ENCODE data around the gene FOXI2.

FOXI2 gene

GRCh38 chr10:127699311-127699710 is 37.7 kb upstream of the FOXI2 start:
- no peak for TF ChIP-seq CTCF (IDR thresholded peaks at IDR 0.05; ENCODE audit: insufficient read depth, low read depth, low read length, missing control alignments)
- no peak overlapping the region for H3K4me3 ChIP-seq (ENCODE audit: low read depth, low read length)
- DNase-seq (ENCODE audit: low read depth): no peak

- no peak for DNase-seq (ENCODE audit: low read depth)
- TF ChIP-seq CTCF (IDR thresholded peaks at IDR 0.05; ENCODE audit: insufficient read depth, low read depth, low read length, missing control alignments): no peak
- no peak overlapping the region for H3K4me3 ChIP-seq (ENCODE audit: low read depth, low read length)
Observed at GRCh38 chr10:127702271-127702670, 34.7 kb upstream of the FOXI2 start.

- no peak overlapping the region for H3K4me3 ChIP-seq (ENCODE audit: low read depth, low read length)
- no peak for TF ChIP-seq CTCF (IDR thresholded peaks at IDR 0.05; ENCODE audit: insufficient read depth, low read depth, low read length, missing control alignments)
- no peak for DNase-seq (ENCODE audit: low read depth)
Observed at GRCh38 chr10:127715249-127715648, 21.7 kb upstream of the FOXI2 start.

GRCh38 chr10:127715782-127716378 is 21.1 kb upstream of the FOXI2 start:
- DNase-seq (ENCODE audit: low read depth): peak; percentile 20
- TF ChIP-seq CTCF (IDR thresholded peaks at IDR 0.05; ENCODE audit: insufficient read depth, low read depth, low read length, missing control alignments): peak; percentile 19
- no peak overlapping the region for H3K4me3 ChIP-seq (ENCODE audit: low read depth, low read length)

GRCh38 chr10:127720142-127720541 is 16.8 kb upstream of the FOXI2 start:
- H3K4me3 ChIP-seq (ENCODE audit: low read depth, low read length): no peak overlapping the region
- TF ChIP-seq CTCF (IDR thresholded peaks at IDR 0.05; ENCODE audit: insufficient read depth, low read depth, low read length, missing control alignments): no peak
- DNase-seq (ENCODE audit: low read depth): peak; percentile 29

- no peak for TF ChIP-seq CTCF (IDR thresholded peaks at IDR 0.05; ENCODE audit: insufficient read depth, low read depth, low read length, missing control alignments)
- no peak for DNase-seq (ENCODE audit: low read depth)
- H3K4me3 ChIP-seq (ENCODE audit: low read depth, low read length): no peak overlapping the region
Observed at GRCh38 chr10:127720903-127721302, 16.1 kb upstream of the FOXI2 start.

GRCh38 chr10:127734753-127735152 is 2.2 kb upstream of the FOXI2 start:
- H3K4me3 ChIP-seq (ENCODE audit: low read depth, low read length): no peak overlapping the region
- no peak for TF ChIP-seq CTCF (IDR thresholded peaks at IDR 0.05; ENCODE audit: insufficient read depth, low read depth, low read length, missing control alignments)
- DNase-seq (ENCODE audit: low read depth): no peak

All from GM12865 (cell line).